Measurements from ENCODE around the gene NXPH1. TPM values are rescaled to one million over a fixed set of nuclear protein-coding genes. Genes with fewer than 3 reads are reported as not detected.

Gene NXPH1
- total and polyA plus RNA-seq, 2 donors (not counting 1 experiment from before 2014, with no cell fraction given) = not detected

- no peak overlapping the region for H3K9ac ChIP-seq (ENCODE audit: low read length)
- H3K79me2 ChIP-seq (ENCODE audit: control insufficient read depth, insufficient read depth, low read length) = no peaks in the 10 kb centered on the region
- ChIA-PET CTCF (no interaction called here), POLR2A (no interaction called here)
- H3K4me3 ChIP-seq (ENCODE audit: control extremely low read depth in 1 of 5, extremely low read depth in 1 of 5, insufficient read depth in 1 of 5, low read depth in 2 of 5, low read length in 4 of 5) = no peak overlapping the region
- Mint-ChIP-seq H3K4me1 (peaks cover 2% of the 10 kb centered on the region), H3K4me3 (no peak overlapping the region), H3K9me3 (ENCODE audit: insufficient read depth) (no peaks in the 10 kb centered on the region), H3K27me3 (peaks cover 35% of the 10 kb centered on the region), H3K27ac (no peak overlapping the region)
- intact Hi-C loops (cut with micrococcal nuclease) = no loop called here
- no peaks in the 10 kb centered on the region for H3K36me3 ChIP-seq (replicated peaks in 1 of 2; ENCODE audit: control extremely low read depth in 1 of 2, control insufficient read depth in 1 of 2, extremely low read depth in 1 of 2, insufficient read depth in 2 of 2, low read length in 1 of 2)
- no peaks in the 10 kb centered on the region for H4K20me1 ChIP-seq (ENCODE audit: control insufficient read depth, insufficient read depth, low read length, poor library complexity, severe bottlenecking)
- H3K27me3 ChIP-seq (replicated peaks in 1 of 4; ENCODE audit: control extremely low read depth in 1 of 4, control insufficient read depth in 3 of 4, insufficient read depth in 4 of 4, low read length in 3 of 4) = peaks cover 0 to 4% (median 2%) of the 10 kb centered on the region in 4 experiments
- no peaks in the 10 kb centered on the region for H3K9me3 ChIP-seq (ENCODE audit: control extremely low read depth in 1 of 3, control insufficient read depth in 2 of 3, insufficient read depth in 1 of 3, low read length in 2 of 3)
- DNase-seq (no peak), ATAC-seq (ENCODE audit: low read depth) (no peak)
- TF ChIP-seq, protein P1, sequence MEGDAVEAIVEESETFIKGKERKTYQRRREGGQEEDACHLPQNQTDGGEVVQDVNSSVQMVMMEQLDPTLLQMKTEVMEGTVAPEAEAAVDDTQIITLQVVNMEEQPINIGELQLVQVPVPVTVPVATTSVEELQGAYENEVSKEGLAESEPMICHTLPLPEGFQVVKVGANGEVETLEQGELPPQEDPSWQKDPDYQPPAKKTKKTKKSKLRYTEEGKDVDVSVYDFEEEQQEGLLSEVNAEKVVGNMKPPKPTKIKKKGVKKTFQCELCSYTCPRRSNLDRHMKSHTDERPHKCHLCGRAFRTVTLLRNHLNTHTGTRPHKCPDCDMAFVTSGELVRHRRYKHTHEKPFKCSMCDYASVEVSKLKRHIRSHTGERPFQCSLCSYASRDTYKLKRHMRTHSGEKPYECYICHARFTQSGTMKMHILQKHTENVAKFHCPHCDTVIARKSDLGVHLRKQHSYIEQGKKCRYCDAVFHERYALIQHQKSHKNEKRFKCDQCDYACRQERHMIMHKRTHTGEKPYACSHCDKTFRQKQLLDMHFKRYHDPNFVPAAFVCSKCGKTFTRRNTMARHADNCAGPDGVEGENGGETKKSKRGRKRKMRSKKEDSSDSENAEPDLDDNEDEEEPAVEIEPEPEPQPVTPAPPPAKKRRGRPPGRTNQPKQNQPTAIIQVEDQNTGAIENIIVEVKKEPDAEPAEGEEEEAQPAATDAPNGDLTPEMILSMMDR (IDR thresholded peaks at IDR 0.05) = no peak
- no peak for TF ChIP-seq EZH2 (IDR thresholded peaks at IDR 0.05; ENCODE audit: borderline replicate concordance, insufficient read depth, low read depth, low read length, poor library complexity, severe bottlenecking)
- H3K4me1 ChIP-seq (ENCODE audit: control insufficient read depth in 2 of 2, insufficient read depth in 2 of 2, low read length in 2 of 2) = no peaks in the 10 kb centered on the region
- no CpG with 5 or more reads among the region's 2 CpGs for WGBS (ENCODE audit: insufficient coverage)
- no peak overlapping the region for H3K27ac ChIP-seq (ENCODE audit: low read length in 2 of 2)
- no peak overlapping the region for H2AFZ ChIP-seq (ENCODE audit: insufficient read depth, low read depth, low read length, poor library complexity, severe bottlenecking)
- H3K4me2 ChIP-seq (replicated peaks; ENCODE audit: low read depth, low read length, poor library complexity, severe bottlenecking) = no peak overlapping the region
Observed at GRCh38 chr7:8388257-8388625, 45.2 kb upstream of the NXPH1 start.

- no peak overlapping the region for H3K4me3 ChIP-seq (ENCODE audit: control extremely low read depth in 1 of 5, extremely low read depth in 1 of 5, insufficient read depth in 1 of 5, low read depth in 2 of 5, low read length in 4 of 5)
- CTCF ChIA-PET = no interaction called here
- intact Hi-C loops (cut with micrococcal nuclease) = no loop called here
Observed at GRCh38 chr7:8389593-8390261, 43.7 kb upstream of the NXPH1 start.

More at GRCh38 chr7:8389593-8390261, 43.7 kb upstream of the NXPH1 start:
- H3K27ac ChIP-seq (ENCODE audit: low read length in 2 of 2) = no peak overlapping the region
- Mint-ChIP-seq H3K9me3 (ENCODE audit: insufficient read depth) (no peaks in the 10 kb centered on the region), H3K4me3 (no peak overlapping the region), H3K27me3 (peaks cover 39% of the 10 kb centered on the region), H3K27ac (no peak overlapping the region), H3K4me1 (peaks cover 2% of the 10 kb centered on the region)
- POLR2A ChIA-PET = no interaction called here
- no peaks in the 10 kb centered on the region for H3K36me3 ChIP-seq (replicated peaks in 1 of 2; ENCODE audit: control extremely low read depth in 1 of 2, control insufficient read depth in 1 of 2, extremely low read depth in 1 of 2, insufficient read depth in 2 of 2, low read length in 1 of 2)
- no peaks in the 10 kb centered on the region for H3K79me2 ChIP-seq (ENCODE audit: control insufficient read depth, insufficient read depth, low read length)
- no peak for ATAC-seq (ENCODE audit: low read depth)
- H3K27me3 ChIP-seq (replicated peaks in 1 of 4; ENCODE audit: control extremely low read depth in 1 of 4, control insufficient read depth in 3 of 4, insufficient read depth in 4 of 4, low read length in 3 of 4) = peaks cover 0 to 4% (median 2%) of the 10 kb centered on the region in 4 experiments
- H3K4me2 ChIP-seq (replicated peaks; ENCODE audit: low read depth, low read length, poor library complexity, severe bottlenecking) = no peak overlapping the region
- H3K9me3 ChIP-seq (ENCODE audit: control extremely low read depth in 1 of 3, control insufficient read depth in 2 of 3, insufficient read depth in 1 of 3, low read length in 2 of 3) = no peaks in the 10 kb centered on the region
- TF ChIP-seq EZH2 (IDR thresholded peaks at IDR 0.05; ENCODE audit: borderline replicate concordance, insufficient read depth, low read depth, low read length, poor library complexity, severe bottlenecking) = no peak
- TF ChIP-seq, protein P1 (IDR thresholded peaks at IDR 0.05) = no peak
- no peak overlapping the region for H3K9ac ChIP-seq (ENCODE audit: low read length)
- 80% methylated on average over 5 of the region's 10 CpGs for WGBS (ENCODE audit: insufficient coverage)
- no peak overlapping the region for H2AFZ ChIP-seq (ENCODE audit: insufficient read depth, low read depth, low read length, poor library complexity, severe bottlenecking)
- no peak for DNase-seq
- no peaks in the 10 kb centered on the region for H4K20me1 ChIP-seq (ENCODE audit: control insufficient read depth, insufficient read depth, low read length, poor library complexity, severe bottlenecking)
- H3K4me1 ChIP-seq (ENCODE audit: control insufficient read depth in 2 of 2, insufficient read depth in 2 of 2, low read length in 2 of 2) = no peaks in the 10 kb centered on the region

All from B cell (primary cell).